MM.1S (cell line): ENCODE data around the gene ZSCAN1.

Source experiments
- DNase-seq: peaks from one replicate; pipeline ENCODE4 v3.0.0-alpha.2; 2015
- H2AFZ ChIP-seq: fragments of 300-600 bp; sonication (generic); 2 replicates; pipeline ENCODE4 v1.6.0; 2016; ENCODE audit warnings: antibody characterized with exemption, low read length
- H3F3A ChIP-seq: fragments of 300-600 bp; sonication (generic); 2 replicates; pipeline ENCODE4 v1.6.1; 2016; ENCODE audit warnings: mild to moderate bottlenecking, antibody characterized with exemption, low read length, moderate library complexity, mixed read lengths; ENCODE audit not compliant: insufficient read depth
- H3K27ac ChIP-seq: fragments of 300-600 bp; sonication (generic); 2 replicates; pipeline ENCODE4 v1.5.1; 2016; ENCODE audit warnings: mild to moderate bottlenecking, low read length
- H3K27me3 ChIP-seq: fragments of 300-600 bp; sonication (generic); replicated peaks from 2 replicates; pipeline ENCODE4 v1.6.0; 2016; ENCODE audit warnings: low read length; ENCODE audit not compliant: insufficient read depth
- H3K36me3 ChIP-seq: fragments of 300-600 bp; sonication (generic); replicated peaks from 2 replicates; pipeline ENCODE4 v1.6.1; 2016; ENCODE audit warnings: mild to moderate bottlenecking, low read length, mixed read lengths; ENCODE audit not compliant: insufficient read depth
- H3K4me1 ChIP-seq: fragments of 300-600 bp; sonication (generic); 2 replicates; pipeline ENCODE4 v1.6.1; 2016; ENCODE audit warnings: low read length, mixed read lengths
- H3K4me2 ChIP-seq: fragments of 300-600 bp; sonication (generic); 2 replicates; pipeline ENCODE4 v1.6.0; 2016; ENCODE audit warnings: low read depth, low read length
- H3K4me3 ChIP-seq: fragments of 300-600 bp; sonication (generic); 2 replicates; pipeline ENCODE4 v1.5.1; 2016; ENCODE audit warnings: low read length, mixed read lengths
- H3K79me2 ChIP-seq: fragments of 300-600 bp; sonication (generic); 2 replicates; pipeline ENCODE4 v1.6.1; 2016; ENCODE audit warnings: mixed run types, low read length, mixed read lengths
- H3K9ac ChIP-seq: fragments of 300-600 bp; sonication (generic); 2 replicates; pipeline ENCODE4 v1.6.1; 2016; ENCODE audit warnings: low read length, mixed read lengths
- H3K9me2 ChIP-seq: fragments of 300-600 bp; sonication (generic); replicated peaks from 2 replicates; pipeline ENCODE4 v1.6.1; 2016; ENCODE audit warnings: mild to moderate bottlenecking, low read length, mixed read lengths; ENCODE audit not compliant: insufficient read depth
- H3K9me3 ChIP-seq: fragments of 300-600 bp; sonication (generic); replicated peaks from 2 replicates; pipeline ENCODE4 v1.6.1; 2016; ENCODE audit warnings: mild to moderate bottlenecking, low read length, mixed read lengths; ENCODE audit not compliant: insufficient read depth
- H4K20me1 ChIP-seq: fragments of 300-600 bp; sonication (generic); 2 replicates; pipeline ENCODE4 v1.6.1; 2016; ENCODE audit warnings: mild to moderate bottlenecking, low read length, moderate library complexity, mixed read lengths; ENCODE audit not compliant: insufficient read depth
- EZH2 ChIP-seq: fragments of 300-600 bp; sonication (generic); optimal IDR thresholded peaks from 2 replicates; pipeline ENCODE3; 2017; ENCODE audit warnings: low read depth, mild to moderate bottlenecking, antibody characterized with exemption, low read length, mixed read lengths
- EZH2phosphoT487 ChIP-seq: fragments of 300-600 bp; sonication (generic); IDR thresholded peaks from 2 replicates; pipeline ENCODE4 v1.6.1; 2018; ENCODE audit warnings: antibody characterized with exemption, low read length
- TF ChIP-seq, protein P1 (sequence below): fragments of 300-600 bp; sonication (generic); IDR thresholded peaks from 2 replicates; pipeline ENCODE4 v1.5.1; 2016; ENCODE audit warnings: antibody characterized with exemption, low read length, mixed read lengths

The ZSCAN1 gene

GRCh38 chr19:58046856-58047255 is 13.0 kb downstream of the ZSCAN1 start:
- Histone ChIP-seq H3K4me1 (no peaks in the 10 kb centered on the region), H3K9me2 (no peaks in the 10 kb centered on the region), H3K27ac (no peak overlapping the region), H3K36me3 (no peaks in the 10 kb centered on the region), H3K4me3 (no peak overlapping the region), H4K20me1 (no peaks in the 10 kb centered on the region), H3K9me3 (no peaks in the 10 kb centered on the region), H3K4me2 (no peak overlapping the region), H3K79me2 (no peaks in the 10 kb centered on the region), H3F3A (no peaks in the 10 kb centered on the region), H3K9ac (no peak overlapping the region), H3K27me3 (no peaks in the 10 kb centered on the region), H2AFZ (no peak overlapping the region)
- no peak for DNase-seq
- TF ChIP-seq, protein P1, sequence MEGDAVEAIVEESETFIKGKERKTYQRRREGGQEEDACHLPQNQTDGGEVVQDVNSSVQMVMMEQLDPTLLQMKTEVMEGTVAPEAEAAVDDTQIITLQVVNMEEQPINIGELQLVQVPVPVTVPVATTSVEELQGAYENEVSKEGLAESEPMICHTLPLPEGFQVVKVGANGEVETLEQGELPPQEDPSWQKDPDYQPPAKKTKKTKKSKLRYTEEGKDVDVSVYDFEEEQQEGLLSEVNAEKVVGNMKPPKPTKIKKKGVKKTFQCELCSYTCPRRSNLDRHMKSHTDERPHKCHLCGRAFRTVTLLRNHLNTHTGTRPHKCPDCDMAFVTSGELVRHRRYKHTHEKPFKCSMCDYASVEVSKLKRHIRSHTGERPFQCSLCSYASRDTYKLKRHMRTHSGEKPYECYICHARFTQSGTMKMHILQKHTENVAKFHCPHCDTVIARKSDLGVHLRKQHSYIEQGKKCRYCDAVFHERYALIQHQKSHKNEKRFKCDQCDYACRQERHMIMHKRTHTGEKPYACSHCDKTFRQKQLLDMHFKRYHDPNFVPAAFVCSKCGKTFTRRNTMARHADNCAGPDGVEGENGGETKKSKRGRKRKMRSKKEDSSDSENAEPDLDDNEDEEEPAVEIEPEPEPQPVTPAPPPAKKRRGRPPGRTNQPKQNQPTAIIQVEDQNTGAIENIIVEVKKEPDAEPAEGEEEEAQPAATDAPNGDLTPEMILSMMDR = no peak
- no peak for TF ChIP-seq EZH2
- no peak for TF ChIP-seq EZH2phosphoT487

DNA sequence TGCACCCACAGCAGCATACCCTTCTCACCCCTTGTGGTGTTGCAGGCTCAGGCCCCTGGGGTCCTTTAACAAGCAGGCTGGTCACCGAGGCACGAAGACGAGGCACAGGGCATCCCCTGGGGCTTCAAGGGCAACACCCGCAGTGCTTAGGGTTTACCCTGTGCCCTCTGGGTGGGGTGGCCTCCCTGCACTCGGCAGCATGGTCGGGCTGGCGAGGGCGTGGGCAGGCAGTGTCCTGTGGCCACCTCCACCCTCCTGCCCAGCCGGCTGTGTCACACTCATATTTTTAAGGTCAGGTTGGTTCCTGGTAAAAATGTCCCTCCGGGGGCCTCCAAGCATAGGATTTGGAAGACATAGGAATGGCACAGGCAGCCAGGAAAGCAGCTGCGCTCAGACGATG is 13.8 kb downstream of the ZSCAN1 start:
- Histone ChIP-seq H3K9me2 (no peaks in the 10 kb centered on the region), H4K20me1 (no peaks in the 10 kb centered on the region), H3K4me2 (no peak overlapping the region), H3K27me3 (no peaks in the 10 kb centered on the region), H3K79me2 (no peaks in the 10 kb centered on the region), H3K36me3 (no peaks in the 10 kb centered on the region), H3K4me1 (no peaks in the 10 kb centered on the region), H3K27ac (no peak overlapping the region), H3K9me3 (no peaks in the 10 kb centered on the region), H3K4me3 (no peak overlapping the region), H3F3A (no peaks in the 10 kb centered on the region), H3K9ac (no peak overlapping the region), H2AFZ (no peak overlapping the region)
- DNase-seq = no peak
- TF ChIP-seq EZH2phosphoT487 (no peak), EZH2 (no peak)
- TF ChIP-seq, protein P1 = no peak

- no peak for DNase-seq
- H3K4me3 ChIP-seq = no peak overlapping the region
- H3K9me3 ChIP-seq = no peaks in the 10 kb centered on the region
Observed at GRCh38 chr19:58052256-58052655, 18.4 kb downstream of the ZSCAN1 start.

More at GRCh38 chr19:58052256-58052655, 18.4 kb downstream of the ZSCAN1 start:
- no peaks in the 10 kb centered on the region for H3K4me1 ChIP-seq
- no peaks in the 10 kb centered on the region for H3K9me2 ChIP-seq
- H3K4me2 ChIP-seq = no peak overlapping the region
- H3K27me3 ChIP-seq = no peaks in the 10 kb centered on the region
- H3K9ac ChIP-seq = no peak overlapping the region
- H2AFZ ChIP-seq = no peak overlapping the region
- no peaks in the 10 kb centered on the region for H3K79me2 ChIP-seq
- no peaks in the 10 kb centered on the region for H3F3A ChIP-seq
- H3K27ac ChIP-seq = no peak overlapping the region
- no peaks in the 10 kb centered on the region for H3K36me3 ChIP-seq
- H4K20me1 ChIP-seq = no peaks in the 10 kb centered on the region
- no peak for TF ChIP-seq EZH2
- TF ChIP-seq, protein P1 = no peak
- no peak for TF ChIP-seq EZH2phosphoT487
